H1 (cell line): ENCODE data around the gene MRPS26. TPM values are rescaled to one million over a fixed set of nuclear protein-coding genes. Genes with fewer than 3 reads are reported as not detected.

ENCODE experiments used
- CTCF ChIP-seq, 3 experiments: IDR thresholded peaks; 1 replicate in 2 of 3; 2 replicates in 1 of 3; pipeline versions ENCODE4 v1.5.1 to v1.6.1; 2011; ENCODE audit warnings: low read length in 3 of 3, mild to moderate bottlenecking in 3 of 3, inconsistent platforms in 2 of 3, low read depth in 1 of 3, moderate library complexity in 1 of 3; ENCODE audit not compliant: insufficient read depth in 1 of 3; ENCODE audit errors: control extremely low read depth in 1 of 3
- EP300 ChIP-seq, 2 experiments: IDR thresholded peaks; 1 replicate in 1 of 2; 2 replicates in 1 of 2; pipeline ENCODE4 v1.6.1; 2011 to 2012; ENCODE audit warnings: low read depth in 2 of 2, low read length in 2 of 2, mild to moderate bottlenecking in 2 of 2, borderline replicate concordance in 1 of 2, inconsistent platforms in 1 of 2, moderate library complexity in 1 of 2
- RFX5 ChIP-seq: IDR thresholded peaks from 2 replicates; pipeline ENCODE4 v1.6.1; 2011; ENCODE audit warnings: low read depth, low read length, improper control_type of control experiment, borderline replicate concordance
- SP2 ChIP-seq: IDR thresholded peaks from 2 replicates; pipeline ENCODE4 v1.6.1; 2012; ENCODE audit warnings: mild to moderate bottlenecking, low read length, inconsistent platforms
- YY1 ChIP-seq: IDR thresholded peaks from 2 replicates; pipeline ENCODE4 v1.6.1; 2011; ENCODE audit warnings: low read depth, mild to moderate bottlenecking, low read length
- polyA plus RNA-seq, 7 experiments: library from polyadenylated mRNA; depleted of rRNA in 3 of 7; stranded (reverse) in 5 of 7; unstranded in 2 of 7; fragments of >200 nt in 5 of 7; fragments of 200-250 nt in 2 of 7; gene quantifications; 1 replicate in 5 of 7; 2 replicates in 1 of 7; 4 replicates in 1 of 7; pipeline versions ENCODE4 v1.2.1 to v1.2.3, GENCODE V29; 2011 to 2013; ENCODE audit warnings: missing spikeins in 2 of 7, mixed read lengths in 2 of 7
- total RNA-seq: library from RNA; stranded (reverse); fragmentation: NEBNext Ultra II Directional; extraction: Animal tissue kit (Norgen Biotek cat#: 25700); gene quantifications from 2 replicates; pipeline ENCODE4 v1.2.1, GENCODE V29; 2021

The MRPS26 gene
- total and polyA plus RNA-seq, 2 of the 8 experiments (the other 6 are each of a cell fraction or from before 2014, with no cell fraction given) = 83.6 to 103 TPM

GRCh38 chr20:2998728-2999127 is 47.1 kb upstream of the MRPS26 start (continued):
- TF ChIP-seq CTCF (IDR thresholded peaks at IDR 0.05; ENCODE audit: control extremely low read depth in 1 of 3, insufficient read depth in 1 of 3, low read depth in 1 of 3, low read length in 3 of 3) = no peak
- TF ChIP-seq SP2 = no peak
- no peak for TF ChIP-seq RFX5
- no peak for TF ChIP-seq EP300 (IDR thresholded peaks at IDR 0.05; ENCODE audit: borderline replicate concordance in 1 of 2, low read depth in 2 of 2, low read length in 2 of 2)
- no peak for TF ChIP-seq YY1
- TF ChIP-seq, all 59 proteins: peak for 0
